Stomach (tissue), 4 donors: ENCODE results near the gene FHL1.

ENCODE experiments used
- EP300 ChIP-seq: sonication (generic); formaldehyde crosslinking; IDR thresholded peaks from one replicate; pipeline ENCODE4 v1.6.1; 2017; ENCODE audit warnings: antibody characterized with exemption
- POLR2A ChIP-seq, 4 donors: fragments of 450-650 bp; IDR thresholded peaks; one replicate each; pipeline ENCODE4 v1.6.1; 2016; ENCODE audit warnings: antibody characterized with exemption in 4 of 4, control low read depth in 2 of 4, mild to moderate bottlenecking in 1 of 4, moderate library complexity in 1 of 4
- POLR2AphosphoS5 ChIP-seq, 3 donors: sonication (generic); formaldehyde crosslinking; IDR thresholded peaks; one replicate each; pipeline ENCODE4 v1.6.1; 2016; ENCODE audit warnings: antibody characterized with exemption in 3 of 3
- TF ChIP-seq, protein P1 (sequence below), 7 experiments: fragments of 450-650 bp in 4 of 7; fragments of 200-600 bp in 3 of 7; sonication (generic) in 3 of 7; IDR thresholded peaks; one replicate each; pipeline ENCODE4 v1.5.1; 2016 to 2019; ENCODE audit warnings: antibody characterized with exemption in 7 of 7, control low read depth in 2 of 7, mild to moderate bottlenecking in 1 of 7

DNA sequence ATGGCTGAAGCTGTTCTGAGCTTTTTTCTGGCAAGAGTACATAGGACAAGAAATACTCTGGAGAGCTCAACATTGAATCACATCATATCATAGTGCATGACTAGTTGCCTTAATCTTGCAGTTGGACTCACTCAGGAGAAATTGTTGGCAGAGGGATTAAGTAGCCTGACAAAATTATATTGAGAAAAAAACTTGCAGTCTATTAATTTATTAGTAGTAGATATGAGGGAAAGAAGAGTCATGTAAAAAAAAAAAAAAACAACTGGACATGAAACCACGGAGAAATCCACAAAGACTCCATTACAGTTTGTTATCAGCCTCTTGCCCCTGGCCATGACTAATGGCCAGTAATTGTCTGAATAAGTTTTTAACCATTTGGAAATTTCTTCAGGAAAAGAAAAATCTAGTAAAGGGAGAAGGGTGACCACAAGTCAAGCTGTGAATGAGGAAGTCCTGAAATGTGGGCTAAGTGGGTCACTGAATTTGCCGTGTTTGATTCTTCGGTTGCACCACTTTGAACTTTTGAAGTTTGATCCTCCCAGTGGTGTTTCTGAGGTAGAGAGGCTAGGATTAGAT lies 45.6 kb downstream of the FHL1 start:
- TF ChIP-seq EP300 = no peak
- TF ChIP-seq, protein P1, sequence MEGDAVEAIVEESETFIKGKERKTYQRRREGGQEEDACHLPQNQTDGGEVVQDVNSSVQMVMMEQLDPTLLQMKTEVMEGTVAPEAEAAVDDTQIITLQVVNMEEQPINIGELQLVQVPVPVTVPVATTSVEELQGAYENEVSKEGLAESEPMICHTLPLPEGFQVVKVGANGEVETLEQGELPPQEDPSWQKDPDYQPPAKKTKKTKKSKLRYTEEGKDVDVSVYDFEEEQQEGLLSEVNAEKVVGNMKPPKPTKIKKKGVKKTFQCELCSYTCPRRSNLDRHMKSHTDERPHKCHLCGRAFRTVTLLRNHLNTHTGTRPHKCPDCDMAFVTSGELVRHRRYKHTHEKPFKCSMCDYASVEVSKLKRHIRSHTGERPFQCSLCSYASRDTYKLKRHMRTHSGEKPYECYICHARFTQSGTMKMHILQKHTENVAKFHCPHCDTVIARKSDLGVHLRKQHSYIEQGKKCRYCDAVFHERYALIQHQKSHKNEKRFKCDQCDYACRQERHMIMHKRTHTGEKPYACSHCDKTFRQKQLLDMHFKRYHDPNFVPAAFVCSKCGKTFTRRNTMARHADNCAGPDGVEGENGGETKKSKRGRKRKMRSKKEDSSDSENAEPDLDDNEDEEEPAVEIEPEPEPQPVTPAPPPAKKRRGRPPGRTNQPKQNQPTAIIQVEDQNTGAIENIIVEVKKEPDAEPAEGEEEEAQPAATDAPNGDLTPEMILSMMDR (IDR thresholded peaks at IDR 0.05) = no peak
- no peak for TF ChIP-seq POLR2A (IDR thresholded peaks at IDR 0.05)
- TF ChIP-seq POLR2AphosphoS5 (IDR thresholded peaks at IDR 0.05) = no peak
